Measurements from ENCODE around the gene ANGPTL7. TPM values are rescaled to one million over a fixed set of nuclear protein-coding genes. Genes with fewer than 3 reads are reported as not detected.

The ANGPTL7 gene
- total and polyA plus RNA-seq, 2 of the 8 experiments (the other 6 are each of a cell fraction or from before 2014, with no cell fraction given): not detected

DNA sequence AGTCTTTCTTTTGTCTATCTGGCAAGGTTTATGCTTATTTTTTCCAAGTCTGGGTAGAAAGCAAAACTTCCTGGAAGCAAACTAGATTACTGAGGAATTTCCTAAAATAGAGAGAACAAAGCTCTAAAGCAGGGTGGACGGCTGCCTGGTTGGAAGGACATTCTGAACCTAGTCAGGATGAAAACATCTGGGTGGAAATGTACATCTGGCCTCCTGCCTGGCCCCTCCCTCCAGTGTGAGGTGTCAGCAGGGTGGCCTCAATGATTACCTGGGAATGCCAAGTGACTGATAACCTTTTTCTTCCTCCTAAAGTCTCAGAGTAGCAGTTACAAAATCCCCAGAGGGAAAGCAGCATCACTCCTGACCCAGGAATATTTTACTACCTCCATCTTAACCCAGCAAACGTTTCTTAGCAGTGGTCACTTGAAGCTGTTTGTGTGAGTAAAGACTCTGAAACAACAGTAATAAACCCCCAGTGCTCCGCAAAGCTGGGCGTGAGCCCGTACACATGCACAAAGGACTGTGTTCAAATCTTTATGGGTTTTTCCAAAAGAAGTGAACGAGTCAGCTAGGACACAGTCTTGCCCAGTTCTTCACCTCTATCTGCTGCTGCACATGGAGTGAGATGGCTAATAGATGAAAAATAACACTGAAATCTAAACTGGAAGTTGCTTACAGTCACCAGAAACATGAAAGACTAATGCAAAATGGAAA lies 18.9 kb downstream of the ANGPTL7 start:
- no peak overlapping the region for H2BK5ac ChIP-seq (ENCODE audit: low read depth, low read length)
- no peaks in the 10 kb centered on the region; the same call in 1 of the 2 replicates for H3K79me1 ChIP-seq (ENCODE audit: low read depth, low read length)
- H2BK120ac ChIP-seq (replicated peaks; ENCODE audit: low read depth, low read length): no peak overlapping the region
- no peak for TF ChIP-seq CTBP2 (IDR thresholded peaks at IDR 0.05; ENCODE audit: borderline replicate concordance, insufficient read depth, insufficient read length, low read length)
- no peak for TF ChIP-seq MAFK (IDR thresholded peaks at IDR 0.05; ENCODE audit: low read depth, low read length)
- TF ChIP-seq SRF (IDR thresholded peaks at IDR 0.05; ENCODE audit: low read depth, low read length): no peak
- no peak overlapping the region for H3K14ac ChIP-seq (ENCODE audit: insufficient read length)
- H3K36me3 ChIP-seq (ENCODE audit: control insufficient read depth in 2 of 4, insufficient read depth in 4 of 4, low read length in 3 of 4): peaks cover 28 to 87% (median 56%) of the 10 kb centered on the region in 4 experiments
- no peak overlapping the region for H3K18ac ChIP-seq (ENCODE audit: extremely low read depth, low read length)
- H3K4ac ChIP-seq (replicated peaks; ENCODE audit: insufficient read length, low read depth, low read length): no peak overlapping the region
- H4K91ac ChIP-seq (replicated peaks; ENCODE audit: insufficient read length, low read length): no peak overlapping the region
- ChIA-PET CTCF (ENCODE audit: partially characterized antibody) (interaction anchor here (0.9 to 1.6 kb wide), 4 partner anchors 32 to 170 kb away, joined by 3 to 4 read pairs (median 3); no protein-coding TSS in a partner anchor), POLR2A (ENCODE audit: partially characterized antibody) (no interaction called here)
- no peak overlapping the region for H3K4me2 ChIP-seq (ENCODE audit: insufficient read depth in 1 of 2, low read depth in 2 of 2, low read length in 2 of 2)
- H3K4me1 ChIP-seq (replicated peaks in 1 of 4; ENCODE audit: control insufficient read depth in 3 of 4, insufficient read depth in 4 of 4, low read length in 3 of 4): no peaks in the 10 kb centered on the region
- H2BK20ac ChIP-seq (ENCODE audit: low read length): no peak overlapping the region
- no peak overlapping the region for H4K8ac ChIP-seq (ENCODE audit: extremely low read depth, insufficient read depth, low read length)
- H3K27ac ChIP-seq (ENCODE audit: low read depth, low read length): no peak overlapping the region
- H2AFZ ChIP-seq (ENCODE audit: low read length): no peak overlapping the region
- no peak overlapping the region for H3K23ac ChIP-seq (ENCODE audit: insufficient read length)
- no peaks in the 10 kb centered on the region for H3K23me2 ChIP-seq (ENCODE audit: low read depth, low read length)
- no peak overlapping the region for H2BK12ac ChIP-seq (ENCODE audit: low read depth, low read length)
- no peaks in the 10 kb centered on the region for H3K79me2 ChIP-seq (ENCODE audit: control insufficient read depth in 1 of 2, insufficient read depth in 2 of 2, low read length in 2 of 2)
- no peak overlapping the region for H3K4me3 ChIP-seq (ENCODE audit: extremely low read depth in 1 of 4, insufficient read depth in 2 of 4, low read depth in 3 of 4, low read length in 4 of 4)
- H4K20me1 ChIP-seq (replicated peaks in 1 of 2; ENCODE audit: control insufficient read depth in 1 of 2, insufficient read depth in 2 of 2, low read length in 2 of 2): no peaks in the 10 kb centered on the region
- no peak for FAIRE-seq
- no peak overlapping the region for H2BK15ac ChIP-seq (ENCODE audit: low read length)
- H3K27me3 ChIP-seq (replicated peaks in 1 of 4; ENCODE audit: control insufficient read depth in 3 of 4, extremely low read depth in 1 of 4, insufficient read depth in 3 of 4, low read length in 3 of 4): no peaks in the 10 kb centered on the region
- H3K9ac ChIP-seq (replicated peaks in 1 of 4; ENCODE audit: extremely low read depth in 1 of 4, low read depth in 3 of 4, low read length in 3 of 4): no peak overlapping the region
- DNase-seq (ENCODE audit: low read depth in 1 of 2, low spot score in 2 of 2): no peak
- H4K5ac ChIP-seq (ENCODE audit: insufficient read length, low read depth, low read length): no peak overlapping the region
- no peaks in the 10 kb centered on the region for H3K9me3 ChIP-seq (ENCODE audit: insufficient read depth in 2 of 2, low read depth in 1 of 2, low read length in 1 of 2)
- H3K56ac ChIP-seq (replicated peaks; ENCODE audit: insufficient read length, low read depth, low read length): no peak overlapping the region
- WGBS, 2 experiments (ENCODE audit: extremely low coverage in 1 of 2, insufficient coverage in 1 of 2, insufficient read length in 1 of 2, insufficient replicate concordance in 2 of 2, low coverage in 1 of 2, low lambda C conversion rate in 2 of 2, missing lambda C conversion rate in 1 of 2): 89% methylated on average over 6 of the region's 6 CpGs; no CpG with 5 or more reads in 1 of the 2 experiments
- no peak overlapping the region for H2AK5ac ChIP-seq (ENCODE audit: low read depth, low read length)

All from H1 (cell line).